ENCODE measurements around the gene GDPD5.

GRCh38 chr11:75475767-75476650, 49.7 kb downstream of the GDPD5 start:
- TF ChIP-seq GATA3 (IDR thresholded peaks at IDR 0.05; ENCODE audit: low read depth, low read length) (no peak), GATA2 (IDR thresholded peaks at IDR 0.05; ENCODE audit: low read depth, low read length) (no peak)

Data from SH-SY5Y (cell line).